Esophagus muscularis mucosa (tissue), 4 donors: ENCODE data around the gene ESYT3. TPM values are rescaled to one million over a fixed set of nuclear protein-coding genes. Genes with fewer than 3 reads are reported as not detected.

Experiments used
- DNase-seq: peaks from one replicate; pipeline ENCODE4 v3.0.0-alpha.2; 2017; ENCODE audit errors: extremely low spot score
- H3K27ac ChIP-seq, 4 donors: fragments of 200-600 bp; sonication (generic); replicated peaks in 1 of 4; 1 replicate in 3 of 4; 2 replicates in 1 of 4; pipeline ENCODE4 v1.5.1; 2016 to 2019; ENCODE audit warnings: mild to moderate bottlenecking in 1 of 4
- H3K27me3 ChIP-seq, 4 donors: fragments of 200-600 bp; sonication (generic); one replicate each; pipeline versions ENCODE4 v1.5.1 to v1.6.0; 2016 to 2019
- H3K36me3 ChIP-seq, 4 donors: fragments of 200-600 bp; sonication (generic); one replicate each; pipeline ENCODE4 v1.5.1; 2016 to 2019
- H3K4me1 ChIP-seq, 4 donors: fragments of 200-600 bp; sonication (generic); one replicate each; pipeline ENCODE4 v1.5.1; 2016 to 2019
- H3K4me3 ChIP-seq, 4 donors: fragments of 200-600 bp; sonication (generic); 1 replicate in 2 of 4; 2 replicates in 2 of 4; pipeline ENCODE4 v1.5.1; 2016 to 2019; ENCODE audit warnings: mild to moderate bottlenecking in 4 of 4, moderate library complexity in 1 of 4
- H3K9me3 ChIP-seq, 4 donors: fragments of 200-600 bp; sonication (generic); 1 replicate in 3 of 4; 2 replicates in 1 of 4; pipeline ENCODE4 v1.5.1; 2016 to 2019
- EP300 ChIP-seq: sonication (generic); formaldehyde crosslinking; IDR thresholded peaks from one replicate; pipeline ENCODE4 v1.6.1; 2017; ENCODE audit warnings: antibody characterized with exemption
- POLR2A ChIP-seq: fragments of 450-650 bp; IDR thresholded peaks from one replicate; pipeline ENCODE4 v1.6.1; 2017; ENCODE audit warnings: antibody characterized with exemption, moderate library complexity, mild to moderate bottlenecking, low read depth
- POLR2AphosphoS5 ChIP-seq, 2 donors: sonication (generic); formaldehyde crosslinking; IDR thresholded peaks; one replicate each; pipeline ENCODE4 v1.6.1; 2017; ENCODE audit warnings: antibody characterized with exemption in 2 of 2
- WGBS: methylation state at CpG from one replicate; pipeline ENCODE4 v1.1.5; 2018; 5-methylcytosine and 5-hydroxymethylcytosine counted together
- intact Hi-C: fragments of 100-400 bp; cut with DNase I; formaldehyde crosslinking; loops from one replicate; pipeline ENCODE4 v1.15.1; 2023
- total RNA-seq, 4 donors: library from RNA; depleted of rRNA; stranded (reverse); fragments of >200 nt; gene quantifications; one replicate each; pipeline versions ENCODE4 v1.1.0 to v1.2.1, GENCODE V29; 2016
- TF ChIP-seq, protein P1 (sequence below), 3 experiments: fragments of 200-600 bp in 2 of 3; fragments of 450-650 bp in 1 of 3; sonication (generic) in 2 of 3; IDR thresholded peaks; one replicate each; pipeline ENCODE4 v1.5.1; 2017 to 2019; ENCODE audit warnings: antibody characterized with exemption in 3 of 3, mild to moderate bottlenecking in 2 of 3, moderate library complexity in 1 of 3

ESYT3 gene
- total RNA-seq, 4 donors from 2014 or later, result 0.45 to 1.1 (median 0.83) TPM; not detected in 1

GRCh38 chr3:138397983-138398382, 36.4 kb upstream of the ESYT3 start:
- Histone ChIP-seq H3K4me1 (peaks cover 0 to 36% (median 0%) of the 10 kb centered on the region in 4 donors), H3K9me3 (no peaks in the 10 kb centered on the region), H3K27ac (no peak overlapping the region), H3K36me3 (peaks cover 25 to 48% (median 43%) of the 10 kb centered on the region in 4 donors), H3K4me3 (no peak overlapping the region), H3K27me3 (no peaks in the 10 kb centered on the region)
- WGBS, result 94% methylated on average over 4 of the region's 4 CpGs
- no peak for DNase-seq
- intact Hi-C loops, result no loop called here
- TF ChIP-seq POLR2A, result no peak
- TF ChIP-seq, protein P1, sequence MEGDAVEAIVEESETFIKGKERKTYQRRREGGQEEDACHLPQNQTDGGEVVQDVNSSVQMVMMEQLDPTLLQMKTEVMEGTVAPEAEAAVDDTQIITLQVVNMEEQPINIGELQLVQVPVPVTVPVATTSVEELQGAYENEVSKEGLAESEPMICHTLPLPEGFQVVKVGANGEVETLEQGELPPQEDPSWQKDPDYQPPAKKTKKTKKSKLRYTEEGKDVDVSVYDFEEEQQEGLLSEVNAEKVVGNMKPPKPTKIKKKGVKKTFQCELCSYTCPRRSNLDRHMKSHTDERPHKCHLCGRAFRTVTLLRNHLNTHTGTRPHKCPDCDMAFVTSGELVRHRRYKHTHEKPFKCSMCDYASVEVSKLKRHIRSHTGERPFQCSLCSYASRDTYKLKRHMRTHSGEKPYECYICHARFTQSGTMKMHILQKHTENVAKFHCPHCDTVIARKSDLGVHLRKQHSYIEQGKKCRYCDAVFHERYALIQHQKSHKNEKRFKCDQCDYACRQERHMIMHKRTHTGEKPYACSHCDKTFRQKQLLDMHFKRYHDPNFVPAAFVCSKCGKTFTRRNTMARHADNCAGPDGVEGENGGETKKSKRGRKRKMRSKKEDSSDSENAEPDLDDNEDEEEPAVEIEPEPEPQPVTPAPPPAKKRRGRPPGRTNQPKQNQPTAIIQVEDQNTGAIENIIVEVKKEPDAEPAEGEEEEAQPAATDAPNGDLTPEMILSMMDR (IDR thresholded peaks at IDR 0.05), result no peak
- no peak for TF ChIP-seq EP300
- no peak for TF ChIP-seq POLR2AphosphoS5 (IDR thresholded peaks at IDR 0.05)

GRCh38 chr3:138398791-138399575, 35.4 kb upstream of the ESYT3 start:
- Histone ChIP-seq H3K4me3 (no peak overlapping the region), H3K27ac (no peak overlapping the region), H3K36me3 (peaks cover 25 to 58% (median 53%) of the 10 kb centered on the region in 4 donors), H3K9me3 (no peaks in the 10 kb centered on the region), H3K27me3 (no peaks in the 10 kb centered on the region), H3K4me1 (peaks cover 0 to 30% (median 0%) of the 10 kb centered on the region in 4 donors)
- 80% methylated on average over 11 of the region's 11 CpGs for whole genome bisulfite sequencing
- intact Hi-C loops, result no loop called here
- TF ChIP-seq POLR2A (no peak), EP300 (no peak), POLR2AphosphoS5 (IDR thresholded peaks at IDR 0.05) (no peak)
- TF ChIP-seq, protein P1 (IDR thresholded peaks at IDR 0.05), result no peak
- DNase-seq, result no peak

GRCh38 chr3:138399766-138400165, 34.6 kb upstream of the ESYT3 start:
- Histone ChIP-seq H3K4me1 (peaks cover 0 to 26% (median 0%) of the 10 kb centered on the region in 4 donors), H3K27ac (no peak overlapping the region), H3K9me3 (no peaks in the 10 kb centered on the region), H3K27me3 (no peaks in the 10 kb centered on the region), H3K4me3 (no peak overlapping the region), H3K36me3 (peaks cover 26 to 66% (median 61%) of the 10 kb centered on the region in 4 donors)
- no peak for TF ChIP-seq EP300
- TF ChIP-seq POLR2AphosphoS5 (IDR thresholded peaks at IDR 0.05), result no peak
- no peak for TF ChIP-seq POLR2A
- 62% methylated on average over 10 of the region's 10 CpGs for WGBS
- intact Hi-C loops, result no loop called here
- DNase-seq, result no peak

GRCh38 chr3:138400651-138401070, 33.8 kb upstream of the ESYT3 start:
- no peaks in the 10 kb centered on the region for H3K9me3 ChIP-seq
- DNase-seq, result no peak
- intact Hi-C loops, result no loop called here
- no peak overlapping the region for H3K4me3 ChIP-seq
- H3K27me3 ChIP-seq, result no peaks in the 10 kb centered on the region
- peaks cover 0 to 21% (median 0%) of the 10 kb centered on the region in 4 donors for H3K4me1 ChIP-seq
- 67% methylated on average over 2 of the region's 2 CpGs for WGBS
- H3K27ac ChIP-seq, result no peak overlapping the region
- TF ChIP-seq POLR2A, result no peak
- TF ChIP-seq POLR2AphosphoS5 (IDR thresholded peaks at IDR 0.05), result no peak
- TF ChIP-seq, protein P1 (IDR thresholded peaks at IDR 0.05), result no peak
- TF ChIP-seq EP300, result no peak
- peaks cover 29 to 75% (median 67%) of the 10 kb centered on the region in 4 donors for H3K36me3 ChIP-seq

GRCh38 chr3:138401834-138402233, 32.6 kb upstream of the ESYT3 start:
- H3K4me1 ChIP-seq, result peaks cover 0 to 17% (median 0%) of the 10 kb centered on the region in 4 donors
- no peak overlapping the region for H3K4me3 ChIP-seq
- H3K36me3 ChIP-seq, result peaks cover 29 to 78% (median 67%) of the 10 kb centered on the region in 4 donors
- intact Hi-C loops, result no loop called here
- H3K9me3 ChIP-seq, result no peaks in the 10 kb centered on the region
- 93% methylated on average over 6 of the region's 7 CpGs for WGBS
- H3K27me3 ChIP-seq, result no peaks in the 10 kb centered on the region
- no peak overlapping the region for H3K27ac ChIP-seq
- no peak for DNase-seq
- TF ChIP-seq, protein P1 (IDR thresholded peaks at IDR 0.05), result no peak
- no peak for TF ChIP-seq EP300
- no peak for TF ChIP-seq POLR2AphosphoS5 (IDR thresholded peaks at IDR 0.05)
- no peak for TF ChIP-seq POLR2A
